HepG2 (cell line): ENCODE measurements around the gene BCORL1.

ENCODE experiments used
- ARNT2 ChIP-seq: sonication (generic); formaldehyde crosslinking; IDR thresholded peaks from 2 replicates; pipeline ENCODE4 v1.8.0; 2022; ENCODE audit warnings: mild to moderate bottlenecking, low read depth, missing genetic modification reagents, moderate library complexity
- SNAI1 ChIP-seq: sonication (generic); formaldehyde crosslinking; IDR thresholded peaks from 2 replicates; pipeline ENCODE4 v1.5.0; 2020; ENCODE audit warnings: mild to moderate bottlenecking, missing genetic modification reagents, borderline replicate concordance

DNA sequence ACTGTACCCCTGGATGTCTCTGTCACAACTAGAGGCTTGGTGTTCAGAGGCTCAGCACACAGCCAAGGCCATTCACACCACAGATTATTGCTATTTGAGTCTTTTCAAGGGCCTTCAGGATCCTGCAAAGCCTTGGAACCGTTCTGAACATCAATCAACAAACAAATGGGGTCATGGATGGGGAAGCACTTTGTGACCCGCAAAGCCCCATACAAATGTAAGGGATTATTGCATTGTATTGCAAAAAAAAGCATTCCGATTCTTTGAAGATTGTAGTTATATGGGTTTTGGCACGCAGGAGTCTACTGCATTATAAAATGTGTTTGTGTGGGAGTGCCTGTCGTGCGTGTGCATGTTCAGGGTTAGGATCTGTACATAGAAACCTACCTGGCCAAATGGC is 17.3 kb upstream of the BCORL1 start:
- TF ChIP-seq ARNT2 (CRISPR knock-in tag) (no peak), SNAI1 (CRISPR knock-in tag) (no peak)
